Activated naive CD4-positive, alpha-beta T cell (primary cell): ENCODE data around the gene SPRR2G.
"Not testable (repeated sequence)": the region's sequence is repeated elsewhere in the genome, so short reads cannot be mapped to it uniquely, and the experiment has no call there.

ENCODE experiments used
- DNase-seq, 4 experiments: peaks; one replicate each; lab custom pipeline; 2025; lab: John Stamatoyannopoulos, UW

The SPRR2G gene

GRCh38 chr1:153113416-153113815 is 37.3 kb downstream of the SPRR2G start, which contains the start of gene SPRR2F:
TSS of gene SPRR2F (minus strand) at chr1:153113516. CDS start at chr1:153112733, 783 bp downstream.
- no peak for DNase-seq

GRCh38 chr1:153112454-153112853 is 38.2 kb downstream of the SPRR2G start:
- DNase-seq, result not testable (repeated sequence)

GRCh38 chr1:153100245-153100644 is 50.4 kb downstream of the SPRR2G start:
- no peak for DNase-seq
